HUES48 (cell line): Measurements from ENCODE around the gene TMEM205.

Experiments
- H3K27ac ChIP-seq: one replicate; pipeline ENCODE4 v1.7.0; 2013; ENCODE audit warnings: low read depth, low read length, inconsistent platforms
- H3K27me3 ChIP-seq: 2 replicates; pipeline ENCODE4 v1.6.1; 2013; ENCODE audit warnings: mild to moderate bottlenecking, low read length; ENCODE audit not compliant: control insufficient read depth, insufficient read depth
- H3K36me3 ChIP-seq: 2 replicates; pipeline ENCODE4 v1.6.1; 2013; ENCODE audit warnings: low read length; ENCODE audit not compliant: control insufficient read depth, insufficient read depth
- H3K4me1 ChIP-seq: 2 replicates; pipeline ENCODE4 v1.6.1; 2013; ENCODE audit warnings: mild to moderate bottlenecking, low read length; ENCODE audit not compliant: control insufficient read depth, insufficient read depth
- H3K4me3 ChIP-seq: 2 replicates; pipeline ENCODE4 v1.5.1; 2013; ENCODE audit warnings: mild to moderate bottlenecking, low read depth, low read length
- H3K9ac ChIP-seq: 2 replicates; pipeline ENCODE4 v1.6.1; 2013; ENCODE audit warnings: mild to moderate bottlenecking, low read depth, low read length, moderate library complexity
- H3K9me3 ChIP-seq: 2 replicates; pipeline ENCODE4 v1.6.1; 2013; ENCODE audit warnings: low read length; ENCODE audit not compliant: control insufficient read depth, insufficient read depth

Gene TMEM205

GRCh38 chr19:11293433-11294389 lies 52.4 kb downstream of the TMEM205 start:
- H3K9ac ChIP-seq, result no peak overlapping the region
- H3K27me3 ChIP-seq, result no peaks in the 10 kb centered on the region
- no peaks in the 10 kb centered on the region for H3K36me3 ChIP-seq
- H3K27ac ChIP-seq, result no peak overlapping the region
- no peaks in the 10 kb centered on the region for H3K9me3 ChIP-seq
- peak overlapping the region; percentile 40 for H3K4me3 ChIP-seq
- peaks cover 3% of the 10 kb centered on the region; the same call in 1 of the 2 replicates for H3K4me1 ChIP-seq
